Glomerular visceral epithelial cell (primary cell): ENCODE results near the gene LCLAT1.
"Not testable (repeated sequence)": the region's sequence is repeated elsewhere in the genome, so short reads cannot be mapped to it uniquely, and the experiment has no call there.

Experiments used
- DNase-seq: peaks from one replicate; pipeline ENCODE4 v3.0.0-alpha.2; 2016; ENCODE audit errors: extremely low spot score

Gene LCLAT1

DNA sequence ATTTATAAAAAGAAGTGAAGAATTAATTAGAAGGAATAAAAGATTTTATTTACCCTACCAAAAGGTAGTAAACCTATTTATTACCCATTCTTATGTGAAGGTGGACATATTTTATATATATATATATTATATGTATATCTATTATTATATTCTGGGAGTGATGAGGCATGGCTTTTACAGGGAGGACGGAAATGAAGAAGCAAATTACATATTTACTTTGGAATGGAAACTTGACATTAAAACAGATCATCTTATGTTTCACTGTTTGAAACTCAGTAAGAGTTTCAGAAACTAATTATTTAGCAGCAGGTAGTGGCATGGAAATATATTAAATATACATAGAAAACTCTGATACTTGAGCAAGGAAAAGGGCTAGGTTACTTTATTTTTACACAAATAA is 143.4 kb downstream of the LCLAT1 start:
- DNase-seq = no peak

DNA sequence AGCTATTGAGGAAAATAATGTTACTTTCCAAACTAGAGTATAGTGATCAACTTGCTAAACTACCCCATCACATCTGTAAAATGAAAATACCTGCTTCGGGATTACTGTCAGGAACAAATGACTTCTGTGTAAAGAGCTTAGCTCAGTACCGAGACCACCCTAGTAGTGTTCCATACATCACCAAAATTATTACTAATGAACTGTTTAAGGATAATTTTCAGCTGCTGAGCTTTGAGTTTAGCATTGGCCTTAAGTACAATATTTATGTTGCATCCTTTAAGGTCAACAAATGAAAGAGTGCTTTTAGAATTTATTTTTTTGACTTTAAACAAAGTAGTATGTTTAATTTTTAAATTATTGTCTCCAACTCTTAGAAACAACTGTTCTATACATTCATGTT is 144.1 kb downstream of the LCLAT1 start:
- DNase-seq = no peak

DNA sequence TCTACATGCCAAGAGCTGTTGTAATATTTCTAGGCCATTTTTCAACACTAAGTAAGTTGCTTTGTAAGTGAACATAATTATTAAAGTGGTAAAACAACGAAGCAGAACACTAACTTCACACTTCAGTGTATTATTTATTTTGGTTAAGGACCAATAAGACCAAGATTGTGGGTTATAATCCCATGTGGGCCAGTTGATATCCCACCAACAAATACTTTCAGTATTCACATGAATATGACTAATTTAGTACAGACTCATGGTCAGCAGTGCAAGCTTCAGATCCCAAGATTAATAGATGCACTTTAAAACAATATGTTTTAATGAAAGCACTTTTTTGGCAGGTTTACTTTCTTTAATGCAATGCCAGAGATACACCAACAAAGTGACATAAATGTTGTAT is 154.3 kb downstream of the LCLAT1 start:
- DNase-seq = no peak

DNA sequence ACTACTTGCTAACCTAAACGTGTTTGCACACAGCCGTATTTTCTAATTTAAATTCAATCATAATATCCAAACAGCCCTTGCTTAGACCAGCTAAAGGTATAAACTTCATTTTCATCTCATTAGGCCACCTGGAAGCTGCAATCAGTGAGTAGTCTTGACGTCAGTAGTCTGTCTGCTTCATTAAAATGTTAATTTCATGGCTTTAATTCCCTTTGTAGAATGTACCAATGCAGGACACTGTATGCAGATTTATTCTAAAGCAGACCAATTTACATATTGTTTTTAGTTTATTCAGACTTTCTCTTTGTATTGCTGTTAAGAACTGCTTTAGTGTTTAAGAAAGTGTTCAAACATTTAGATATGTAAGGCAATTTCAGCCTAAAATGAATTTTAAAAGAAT is 158.2 kb downstream of the LCLAT1 start:
- no peak for DNase-seq

DNA sequence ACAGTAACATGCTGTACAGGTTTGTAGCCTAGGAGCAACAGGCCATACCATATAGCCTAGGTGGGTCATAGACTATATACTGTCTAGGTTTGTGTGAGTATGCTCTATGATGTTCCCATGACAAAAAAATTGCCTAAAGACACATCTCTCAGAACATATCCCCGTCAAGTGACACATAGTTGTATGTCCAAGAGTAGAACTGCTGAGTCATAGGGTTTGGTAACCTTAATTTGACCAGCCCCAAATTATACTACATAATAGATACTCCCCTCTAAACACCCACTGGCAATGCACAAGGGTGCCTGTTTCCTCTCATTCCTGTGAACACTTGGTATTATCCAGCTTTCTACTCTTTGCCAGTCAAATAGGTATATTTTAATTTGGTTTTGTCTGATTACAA is 161.6 kb downstream of the LCLAT1 start:
- no peak for DNase-seq

DNA sequence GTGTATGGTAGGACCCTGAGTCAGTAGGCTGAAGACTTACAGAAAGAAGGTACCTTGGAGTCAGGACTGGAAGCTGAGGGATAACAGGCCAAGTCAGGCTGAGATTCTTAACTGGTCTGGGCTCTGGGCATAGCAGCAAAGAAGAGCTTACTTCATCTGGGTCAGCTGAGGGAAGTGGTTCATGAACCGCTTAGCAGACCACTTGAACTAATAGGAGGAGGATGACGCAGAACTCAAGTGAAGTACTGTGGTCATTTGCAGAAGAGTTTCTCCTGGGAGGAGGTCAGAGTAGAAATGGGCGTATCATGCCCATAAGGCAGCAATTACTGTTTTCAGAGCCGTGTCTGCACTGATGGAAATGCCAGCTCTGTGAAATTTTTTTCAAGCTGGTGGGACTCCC is 164.5 kb downstream of the LCLAT1 start:
- DNase-seq = no peak

DNA sequence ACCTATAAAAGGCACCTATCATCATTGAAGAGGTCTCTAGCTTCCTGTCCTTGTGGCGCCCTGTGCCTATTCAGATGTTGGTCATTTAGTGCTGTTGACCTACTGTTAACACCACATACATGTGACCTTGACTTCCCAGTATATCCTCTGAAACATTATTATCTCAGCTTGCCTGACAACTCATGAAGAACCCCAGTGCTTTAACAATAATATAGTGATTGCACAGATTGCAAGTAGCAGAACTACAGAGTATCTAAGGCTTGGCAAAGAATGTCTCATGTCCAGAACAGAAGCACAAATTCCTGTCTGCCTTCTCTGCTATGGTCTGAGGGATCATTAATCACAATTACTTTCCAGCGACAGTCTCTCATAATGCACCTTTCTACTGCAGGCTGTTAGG is 165.3 kb downstream of the LCLAT1 start:
- no peak for DNase-seq

DNA sequence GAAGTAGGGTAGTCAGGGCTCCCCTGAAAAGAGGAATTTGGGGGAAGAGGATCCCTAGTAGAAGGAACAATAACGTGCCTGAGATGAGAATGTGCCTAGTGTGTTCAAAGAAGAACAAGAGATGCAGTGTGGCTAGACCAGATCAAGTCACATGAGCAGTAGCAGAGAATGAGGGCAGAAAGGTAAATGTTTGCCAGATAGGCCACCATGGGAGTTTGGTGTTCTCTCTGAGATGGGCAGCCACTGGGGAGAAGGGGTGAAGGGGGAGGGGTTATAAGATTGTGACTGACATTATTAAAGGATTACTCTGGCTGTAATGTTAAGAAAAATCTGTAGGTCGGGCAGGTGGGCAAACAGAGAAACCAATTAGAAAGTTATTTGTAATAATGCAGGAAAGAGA is 166.0 kb downstream of the LCLAT1 start:
- DNase-seq = no peak

DNA sequence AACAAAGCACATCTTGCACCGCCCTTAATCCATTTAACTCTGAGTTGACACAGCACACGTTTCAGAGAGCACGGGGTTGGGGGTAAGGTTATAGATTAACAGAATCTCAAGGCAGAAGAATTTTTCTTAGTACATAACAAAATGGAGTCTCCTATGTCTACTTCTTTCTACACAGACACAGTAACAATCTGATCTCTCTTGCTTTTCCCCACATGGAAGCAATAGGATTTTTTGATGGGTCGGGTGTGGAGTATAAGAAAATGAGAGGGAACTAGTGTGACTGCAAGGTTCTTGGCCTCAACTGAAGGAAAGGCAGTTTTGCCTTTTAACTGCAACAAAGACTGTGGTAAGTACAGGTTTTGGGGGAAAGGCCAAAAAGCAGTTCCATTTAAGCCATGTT is 167.2 kb downstream of the LCLAT1 start:
- not testable (repeated sequence) for DNase-seq

DNA sequence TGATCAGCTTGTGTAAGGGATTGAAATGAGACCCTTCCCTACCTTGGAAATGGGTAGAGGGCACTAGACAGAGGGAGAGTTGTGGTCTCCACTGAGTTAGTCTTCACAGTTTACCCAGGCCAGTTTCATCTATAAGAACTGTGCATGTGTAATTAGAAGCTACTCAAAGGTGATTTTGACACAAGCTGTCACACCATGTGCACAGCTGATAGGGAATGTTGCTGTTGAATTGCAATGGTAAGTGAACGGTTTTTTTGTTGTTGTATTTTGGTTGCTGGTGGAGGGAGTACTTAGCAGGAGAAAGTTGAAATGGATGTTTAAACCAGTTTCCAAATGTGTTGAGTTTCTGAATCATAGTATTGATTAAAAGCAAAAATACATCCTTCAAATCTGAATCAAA is 168.9 kb downstream of the LCLAT1 start:
- DNase-seq = no peak

DNA sequence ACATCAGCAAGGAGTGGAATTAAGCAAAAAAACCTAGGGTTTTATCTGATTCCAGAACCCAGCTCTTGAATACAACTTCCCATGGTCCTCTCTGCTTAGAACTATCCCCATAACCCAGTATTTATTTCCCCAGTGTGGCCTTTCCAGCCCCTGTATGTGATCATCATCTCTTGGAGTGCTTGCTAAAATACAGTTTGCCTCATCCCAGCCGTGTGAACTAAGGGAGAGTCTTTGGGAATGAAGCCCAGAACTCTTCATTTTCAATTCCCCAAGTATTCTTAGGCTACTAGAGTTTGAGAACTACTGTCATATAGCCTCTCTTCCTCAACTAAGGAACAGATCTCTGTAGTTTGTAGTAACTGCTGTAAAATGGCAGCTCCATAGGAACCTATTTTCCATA is 173.1 kb downstream of the LCLAT1 start:
- no peak for DNase-seq

DNA sequence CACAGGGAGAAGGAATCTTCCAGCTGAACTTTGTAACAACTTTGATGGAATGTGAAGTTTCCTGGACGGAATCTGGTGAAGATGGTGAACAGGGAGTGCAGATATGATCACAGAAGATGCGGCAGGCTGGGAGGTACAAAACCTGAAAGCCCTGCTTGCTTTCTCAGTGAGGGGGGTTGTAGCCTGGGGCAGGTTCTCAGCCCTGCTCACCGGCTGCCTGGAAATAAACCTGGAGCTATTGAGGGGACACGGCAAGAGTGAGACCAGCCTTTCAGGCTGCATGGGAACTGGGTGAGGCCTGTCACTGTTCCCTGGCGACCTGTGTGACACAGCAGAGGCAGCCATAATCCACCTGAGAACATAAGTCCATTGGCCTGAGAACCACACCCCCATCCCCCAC is 174.8 kb downstream of the LCLAT1 start:
- DNase-seq = no peak

DNA sequence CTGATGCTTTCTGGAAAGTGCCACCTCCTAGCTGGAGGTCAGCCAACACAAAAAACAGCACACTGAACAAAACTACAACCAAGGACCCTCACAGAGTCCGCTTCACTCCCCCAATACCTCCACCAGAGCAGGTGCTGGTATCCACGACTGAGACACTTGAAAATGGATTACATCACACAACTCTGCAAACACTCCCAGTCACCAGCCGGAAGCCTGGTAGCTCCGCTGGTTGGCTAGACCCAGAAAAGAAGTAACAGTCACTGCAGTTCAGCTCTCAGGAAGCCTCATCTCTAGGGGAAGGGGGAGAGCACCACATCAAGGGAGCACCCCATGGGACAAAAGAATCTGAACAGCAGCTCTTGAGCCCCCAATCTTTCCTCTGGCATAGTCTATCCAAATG is 175.4 kb downstream of the LCLAT1 start:
- no peak for DNase-seq

DNA sequence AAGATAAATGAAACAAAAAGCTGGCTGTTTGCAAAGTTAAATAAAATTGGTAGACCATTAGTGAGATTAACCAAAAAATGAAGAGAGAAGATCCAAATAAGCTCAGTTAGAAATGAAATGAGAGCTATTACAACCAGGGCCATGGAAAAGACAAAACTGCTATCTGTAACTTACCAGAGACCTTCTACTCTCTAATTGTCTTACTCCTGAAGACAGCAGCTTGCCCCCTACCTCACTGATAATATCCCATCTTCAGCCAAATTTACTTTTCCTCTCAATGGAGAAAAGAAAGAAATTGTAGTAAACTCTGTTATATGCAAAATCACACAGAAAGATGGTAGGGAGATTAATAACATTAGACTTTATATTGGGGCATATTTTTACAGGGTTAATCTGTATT is 178.2 kb downstream of the LCLAT1 start:
- no peak for DNase-seq

DNA sequence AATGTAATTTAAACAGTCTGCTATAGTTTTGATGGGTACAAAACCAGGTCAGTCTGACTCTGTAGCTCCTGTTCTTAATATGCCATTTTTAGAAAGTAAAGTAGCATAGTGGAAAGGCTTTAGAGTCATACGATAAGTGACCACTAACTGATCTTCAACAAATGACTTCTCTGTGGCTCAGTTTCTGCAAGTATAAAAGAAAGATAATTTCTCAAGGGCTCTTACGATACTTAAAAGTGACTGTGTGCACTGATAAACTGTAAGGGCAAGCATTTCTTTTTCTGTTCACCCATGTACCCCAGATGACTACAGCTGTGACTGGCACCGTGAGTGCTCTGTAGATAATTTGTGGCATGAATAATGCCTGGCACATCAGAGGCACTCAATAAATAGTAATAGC is 178.7 kb downstream of the LCLAT1 start:
- no peak for DNase-seq

DNA sequence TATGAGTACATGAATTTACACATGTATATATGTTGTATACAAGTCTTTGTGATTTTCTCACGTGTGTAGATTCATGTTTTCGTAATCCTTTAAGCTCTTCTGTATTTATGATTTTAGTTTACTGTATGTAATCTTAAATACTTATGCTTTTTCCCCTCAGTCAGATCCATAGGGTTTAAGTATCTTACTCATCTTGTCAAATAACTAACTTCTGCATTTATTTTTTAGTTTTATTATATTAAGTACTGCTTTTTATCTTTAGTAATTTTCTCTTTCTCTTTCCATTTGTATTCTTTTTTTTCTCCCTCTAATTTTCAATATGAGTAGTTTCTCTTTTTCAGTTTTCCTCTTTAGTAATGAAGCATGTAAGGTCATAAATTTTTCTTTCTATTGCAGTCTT is 179.4 kb downstream of the LCLAT1 start:
- DNase-seq = no peak

DNA sequence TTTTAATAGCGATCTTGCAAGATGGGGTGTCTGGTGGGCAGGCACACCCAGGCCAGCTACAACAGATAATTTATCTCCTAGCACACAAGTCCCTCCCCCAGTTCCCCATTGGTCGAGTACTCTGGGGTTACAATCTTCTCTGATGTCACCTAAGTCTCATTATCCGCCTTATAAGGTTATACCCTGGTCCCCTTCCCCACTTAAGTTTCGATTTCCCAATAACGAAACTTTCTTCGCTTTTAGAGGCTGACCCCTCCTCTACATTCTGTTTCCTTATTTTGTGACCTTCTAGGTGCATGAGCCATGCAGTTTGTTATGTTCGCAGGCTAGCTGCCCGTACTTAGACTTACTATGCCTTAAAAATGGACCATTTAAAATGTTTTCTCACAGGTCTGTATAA is 180.1 kb downstream of the LCLAT1 start:
- DNase-seq = no peak

DNA sequence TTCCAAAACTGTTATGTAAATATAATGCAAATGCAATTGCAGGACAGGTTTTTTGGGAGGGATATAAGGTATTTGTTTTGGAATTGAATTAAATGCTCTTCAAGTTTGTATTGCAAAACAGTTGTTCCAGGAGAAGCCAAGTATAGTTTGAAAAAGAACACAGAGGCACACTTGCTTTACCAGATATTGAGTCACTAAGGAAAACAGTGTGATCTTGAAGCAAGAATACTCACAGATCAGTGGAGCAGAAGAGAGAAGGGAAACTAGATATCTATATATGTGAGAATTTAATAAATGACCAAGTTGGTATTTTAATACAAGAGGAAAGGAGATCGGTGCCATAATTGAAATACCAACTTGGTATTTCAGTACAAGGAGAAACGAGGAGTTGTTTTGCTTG is 181.3 kb downstream of the LCLAT1 start:
- peak; percentile 51 for DNase-seq

DNA sequence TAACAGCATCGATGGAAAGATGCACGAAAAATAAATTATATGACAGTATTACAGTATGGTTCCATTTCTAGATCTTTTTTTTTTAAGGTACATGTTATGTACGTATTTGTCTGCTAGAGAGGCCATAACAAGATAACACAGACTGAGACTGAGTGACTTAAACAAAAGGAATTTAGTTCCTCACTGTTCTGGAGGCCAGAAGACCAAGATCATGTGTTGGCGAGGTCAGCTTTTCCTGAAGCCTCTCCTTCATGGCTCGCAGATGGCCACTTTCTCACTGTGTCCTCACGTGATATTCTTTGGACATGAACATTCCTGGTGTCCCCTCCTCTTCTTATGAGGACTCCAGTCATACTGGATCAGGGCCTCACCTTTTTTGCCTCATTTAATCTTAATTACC is 182.8 kb downstream of the LCLAT1 start:
- peak; percentile 54 for DNase-seq

DNA sequence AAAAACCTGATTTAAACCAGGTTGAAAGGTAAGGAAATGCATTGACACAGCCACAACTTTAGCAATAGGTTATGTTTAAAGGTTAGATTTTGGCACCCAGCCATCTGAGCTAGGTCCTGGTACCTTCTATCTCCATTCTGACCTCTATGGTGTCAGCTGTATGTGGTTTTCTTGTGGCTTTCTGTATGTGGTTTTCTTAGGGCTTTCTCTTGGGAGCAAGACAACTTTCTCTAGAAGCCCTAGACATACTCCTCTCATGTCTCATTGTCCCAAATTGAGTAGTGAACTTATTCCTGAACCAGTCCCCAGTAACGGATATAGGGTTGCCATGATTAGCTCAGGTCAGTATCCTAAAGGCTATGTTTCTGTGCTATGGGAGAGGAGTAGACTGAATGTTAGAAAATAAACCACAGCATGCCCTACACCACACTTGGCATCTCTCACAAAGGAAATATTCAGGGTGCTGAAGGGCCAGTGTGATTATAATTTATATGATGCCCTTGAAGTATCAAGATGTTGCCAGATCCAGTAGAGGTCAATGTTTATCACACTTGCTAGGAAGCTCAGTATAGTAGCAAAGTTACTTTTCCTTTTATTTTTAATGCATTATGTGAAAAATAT is 184.1 kb downstream of the LCLAT1 start:
- peak; percentile 70 for DNase-seq

DNA sequence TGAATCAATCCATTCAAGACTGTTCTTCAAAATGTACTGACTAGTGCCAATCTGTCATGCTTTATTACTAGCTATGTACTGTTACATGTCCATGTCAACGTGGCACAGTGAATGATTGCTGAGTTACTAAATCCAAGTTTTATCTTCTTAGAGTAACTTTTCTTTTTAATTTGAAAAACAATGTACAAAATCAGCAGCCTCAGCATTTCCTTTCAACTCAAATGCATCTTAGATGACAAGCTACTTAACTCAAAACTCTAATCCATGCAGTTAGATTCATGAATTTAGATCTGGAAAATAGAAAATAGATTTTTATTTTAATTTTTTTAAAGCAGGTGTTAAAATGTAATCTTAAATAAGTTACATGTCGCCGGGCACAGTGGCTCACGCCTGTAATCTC is 186.0 kb downstream of the LCLAT1 start:
- DNase-seq = no peak

DNA sequence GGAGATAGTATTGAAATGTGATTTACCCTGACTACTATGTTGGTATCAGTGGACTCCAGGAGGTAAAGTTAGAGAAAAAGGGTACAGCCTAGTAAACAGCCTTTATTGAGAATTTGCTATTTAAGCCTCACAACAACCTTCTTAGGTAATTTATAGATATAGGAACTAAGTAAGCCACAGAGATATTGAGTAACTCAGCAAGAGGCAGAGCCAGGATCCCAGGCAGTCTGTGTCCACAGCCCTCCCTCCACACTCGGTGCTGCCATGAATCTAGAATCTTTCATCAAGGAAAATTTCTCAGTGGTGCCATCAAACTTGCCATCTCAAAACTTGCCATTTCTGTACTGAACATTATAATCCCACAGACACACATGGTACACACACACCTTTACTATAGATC is 189.3 kb downstream of the LCLAT1 start:
- DNase-seq = no peak

DNA sequence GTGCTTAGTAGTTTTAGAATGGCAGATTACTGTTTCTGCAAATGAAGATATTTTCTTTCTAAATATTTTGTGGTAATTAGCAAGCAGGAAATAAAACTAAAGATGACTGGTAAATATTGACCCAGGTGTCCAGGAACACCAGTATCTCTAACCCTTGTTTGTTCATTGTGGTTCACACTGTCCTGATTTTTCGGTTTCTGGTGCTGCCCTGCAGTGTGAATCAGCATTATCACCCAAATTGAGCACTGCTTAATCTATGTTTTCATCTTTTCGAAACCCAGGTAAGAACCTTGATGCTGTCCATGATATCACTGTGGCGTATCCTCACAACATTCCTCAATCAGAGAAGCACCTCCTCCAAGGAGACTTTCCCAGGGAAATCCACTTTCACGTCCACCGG is 192.8 kb downstream of the LCLAT1 start:
- no peak for DNase-seq

DNA sequence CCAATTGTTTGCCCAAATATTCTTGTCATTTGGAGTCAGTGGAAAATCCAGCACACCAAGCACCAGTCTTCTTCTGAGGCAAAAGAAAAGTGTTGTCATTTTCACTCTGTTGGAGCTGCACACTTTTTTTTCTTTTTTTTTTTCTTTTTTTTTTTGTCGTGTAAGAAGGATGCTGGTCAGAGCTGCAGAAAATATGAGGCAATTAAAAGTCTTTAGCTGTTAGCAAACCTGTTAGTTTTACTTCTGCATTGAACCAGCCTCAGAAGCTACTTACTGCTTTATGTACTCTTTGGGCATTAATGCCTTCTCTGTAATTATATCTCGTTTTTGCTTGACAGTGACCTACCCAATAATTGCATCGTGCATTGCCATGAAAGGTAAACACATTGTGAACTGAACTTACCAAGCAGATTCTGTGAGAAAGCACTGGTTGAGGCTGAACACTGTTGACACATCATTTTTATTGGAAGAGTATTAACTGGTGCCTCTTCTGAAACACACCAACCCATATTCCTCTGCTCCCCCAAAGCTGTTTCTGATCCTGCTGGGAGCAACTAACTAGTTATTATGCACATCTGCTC is 194.8 kb downstream of the LCLAT1 start:
- no peak for DNase-seq
